Measurements from ENCODE around the gene MRPL12.
A peak's percentile ranks its signal among the peaks of the same experiment; 100 is the strongest.

MRPL12 gene

GRCh38 chr17:81683208-81683583 lies 20.0 kb upstream of the MRPL12 start:
- no peak for DNase-seq

- peak; percentile 98 to 99 for DNase-seq
These were observed 19.4 kb upstream of the MRPL12 start, which contains the start of the genes ARL16 and HGS for GRCh38 chr17:81683584-81684441. Gene ARL16, minus strand, starts transcription at chr17:81683797. Its CDS starts 44 bp downstream, at chr17:81683753. Gene HGS, plus strand, starts transcription at chr17:81684011. Its CDS starts 56 bp downstream, at chr17:81684067.

- peak in 1 of 2 donors; percentile 49 for DNase-seq
These were observed 18.7 kb upstream of the MRPL12 start for GRCh38 chr17:81684442-81684911.

GRCh38 chr17:81685108-81685507 lies 18.1 kb upstream of the MRPL12 start:
- DNase-seq: no peak

GRCh38 chr17:81686614-81687013 lies 16.6 kb upstream of the MRPL12 start:
- DNase-seq: no peak

DNA sequence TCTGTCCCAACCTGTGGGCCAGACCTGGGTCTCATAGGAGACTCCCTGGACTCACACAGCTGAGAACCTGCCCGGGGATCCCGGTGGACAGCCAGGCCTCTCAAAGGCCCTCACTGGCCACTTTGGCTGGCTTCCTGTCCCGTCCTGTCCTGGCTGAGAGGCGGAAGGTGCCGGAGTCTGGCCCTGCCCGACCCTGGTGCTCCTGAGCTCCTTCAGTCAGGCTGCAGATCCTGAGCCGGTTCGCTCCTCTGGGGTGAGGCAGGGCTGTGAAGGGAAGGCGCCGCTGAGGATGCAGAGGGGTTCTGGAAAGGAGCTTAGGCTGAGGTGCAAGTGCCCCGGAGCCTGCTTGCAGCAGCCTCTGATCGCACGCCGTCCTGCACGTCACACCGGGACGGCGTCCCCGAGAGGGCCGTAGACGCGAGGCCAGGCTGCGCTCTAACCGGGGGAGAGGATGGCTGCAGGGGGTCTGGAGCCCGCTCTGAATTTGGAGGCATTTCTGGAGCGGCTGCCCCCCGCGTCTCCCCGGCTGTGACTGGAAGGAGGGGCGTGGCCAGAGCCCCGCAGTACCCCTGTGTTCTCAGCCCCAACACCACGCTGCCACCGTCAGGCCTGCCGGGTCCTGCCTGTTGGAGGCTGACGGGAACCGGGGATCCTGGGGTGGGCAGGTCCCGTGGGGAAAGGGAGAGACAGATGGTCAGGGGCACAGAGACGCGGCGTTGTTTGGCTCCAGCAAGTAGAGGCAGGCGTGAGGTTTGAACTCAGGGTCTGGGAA lies 15.2 kb upstream of the MRPL12 start:
- DNase-seq: no peak

GRCh38 chr17:81688616-81689015 lies 14.6 kb upstream of the MRPL12 start:
- DNase-seq: no peak

DNA sequence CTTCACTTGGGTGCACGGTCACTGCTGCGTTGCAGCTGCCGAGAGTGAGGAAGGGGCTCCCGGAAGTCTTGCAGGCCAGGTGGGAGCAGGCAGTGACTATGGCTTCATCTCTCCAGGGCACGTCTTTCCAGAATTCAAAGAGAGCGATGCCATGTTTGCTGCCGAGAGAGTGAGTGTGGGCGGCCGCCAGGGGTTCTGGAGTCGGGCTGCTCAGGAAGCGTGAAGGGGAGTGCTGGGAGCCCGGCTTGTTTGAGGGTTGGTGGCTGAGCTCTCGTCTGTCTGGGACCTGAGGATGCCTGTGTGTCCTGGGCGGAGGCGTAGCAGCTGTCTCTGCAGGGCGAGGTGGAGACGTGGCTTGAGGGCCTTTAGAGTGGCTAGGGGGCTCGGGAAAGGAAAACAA lies 13.1 kb upstream of the MRPL12 start:
- DNase-seq: no peak

- no peak for DNase-seq
These were observed 12.6 kb upstream of the MRPL12 start for GRCh38 chr17:81690549-81690948.

DNA sequence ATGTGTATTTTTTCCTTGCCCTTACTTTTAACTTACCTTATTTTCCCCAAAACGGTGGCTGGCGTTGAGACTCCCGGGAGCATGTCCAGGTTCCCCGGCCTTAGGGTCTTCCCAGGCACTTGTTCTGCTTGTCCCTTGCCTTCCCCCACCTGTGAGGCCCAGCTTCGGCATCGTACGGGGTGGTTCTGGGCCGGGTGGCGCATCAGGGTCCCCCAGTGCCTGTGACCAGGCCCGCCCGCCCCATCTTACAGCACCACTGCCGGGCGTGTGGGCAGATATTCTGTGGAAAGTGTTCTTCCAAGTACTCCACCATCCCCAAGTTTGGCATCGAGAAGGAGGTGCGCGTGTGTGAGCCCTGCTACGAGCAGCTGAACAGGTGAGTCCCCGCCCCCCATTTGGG lies 12.0 kb upstream of the MRPL12 start:
- DNase-seq: no peak

GRCh38 chr17:81691608-81692007 lies 11.6 kb upstream of the MRPL12 start:
- DNase-seq: no peak

GRCh38 chr17:81693509-81694210 lies 9.5 kb upstream of the MRPL12 start:
- DNase-seq: no peak

DNA sequence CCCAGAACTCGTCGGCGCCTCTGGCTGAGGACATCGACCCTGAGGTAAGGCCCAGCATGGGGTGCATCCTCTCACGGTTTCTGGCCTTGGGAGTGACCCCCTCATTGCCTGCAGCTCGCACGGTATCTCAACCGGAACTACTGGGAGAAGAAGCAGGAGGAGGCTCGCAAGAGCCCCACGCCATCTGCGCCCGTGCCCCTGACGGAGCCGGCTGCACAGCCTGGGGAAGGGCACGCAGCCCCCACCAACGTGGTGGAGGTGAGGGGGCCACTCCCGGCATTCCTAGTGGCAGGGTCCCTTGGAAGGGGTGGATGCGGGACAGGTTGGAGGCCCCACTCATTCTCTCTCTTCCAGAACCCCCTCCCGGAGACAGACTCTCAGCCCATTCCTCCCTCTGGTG lies 8.4 kb upstream of the MRPL12 start:
- no peak for DNase-seq

DNA sequence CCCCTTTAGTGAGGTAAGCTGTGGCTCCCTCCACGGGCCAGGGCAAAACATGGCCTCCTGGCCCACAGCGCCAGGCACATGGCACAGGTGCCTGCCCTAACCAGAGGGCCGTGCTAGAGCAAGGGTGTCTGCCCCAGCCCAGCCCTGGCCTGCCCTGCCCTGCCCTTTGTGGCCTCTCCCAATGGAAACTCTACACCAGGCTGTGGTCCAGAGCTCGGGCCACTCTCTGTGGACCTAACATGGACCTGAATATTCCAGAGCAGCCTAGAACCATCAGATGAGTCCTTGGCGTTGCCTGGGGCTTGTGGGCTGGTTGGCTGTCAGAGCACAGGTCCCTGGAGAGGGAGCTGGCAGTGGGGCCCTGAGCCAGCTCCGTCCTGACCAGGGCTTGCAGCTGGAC lies 8.0 kb upstream of the MRPL12 start:
- DNase-seq: no peak

DNA sequence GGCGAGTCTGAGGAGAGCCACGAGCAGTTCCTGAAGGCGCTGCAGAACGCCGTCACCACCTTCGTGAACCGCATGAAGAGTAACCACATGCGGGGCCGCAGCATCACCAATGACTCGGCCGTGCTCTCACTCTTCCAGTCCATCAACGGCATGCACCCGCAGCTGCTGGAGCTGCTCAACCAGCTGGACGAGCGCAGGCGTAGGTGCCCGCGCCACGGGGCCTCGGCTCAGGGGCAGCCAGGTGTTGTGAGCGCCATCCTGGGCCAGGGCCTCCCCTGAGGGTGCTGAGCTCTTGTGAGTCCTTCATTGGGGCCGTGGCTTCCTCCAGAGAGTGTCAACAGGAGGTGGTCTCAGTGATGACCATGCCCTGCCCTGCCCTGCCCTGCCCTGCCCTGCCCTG lies 7.4 kb upstream of the MRPL12 start:
- DNase-seq: no peak

- DNase-seq: no peak
These were observed 6.8 kb upstream of the MRPL12 start for GRCh38 chr17:81696218-81696941.

GRCh38 chr17:81697261-81698044 lies 5.7 kb upstream of the MRPL12 start:
- no peak for DNase-seq

DNA sequence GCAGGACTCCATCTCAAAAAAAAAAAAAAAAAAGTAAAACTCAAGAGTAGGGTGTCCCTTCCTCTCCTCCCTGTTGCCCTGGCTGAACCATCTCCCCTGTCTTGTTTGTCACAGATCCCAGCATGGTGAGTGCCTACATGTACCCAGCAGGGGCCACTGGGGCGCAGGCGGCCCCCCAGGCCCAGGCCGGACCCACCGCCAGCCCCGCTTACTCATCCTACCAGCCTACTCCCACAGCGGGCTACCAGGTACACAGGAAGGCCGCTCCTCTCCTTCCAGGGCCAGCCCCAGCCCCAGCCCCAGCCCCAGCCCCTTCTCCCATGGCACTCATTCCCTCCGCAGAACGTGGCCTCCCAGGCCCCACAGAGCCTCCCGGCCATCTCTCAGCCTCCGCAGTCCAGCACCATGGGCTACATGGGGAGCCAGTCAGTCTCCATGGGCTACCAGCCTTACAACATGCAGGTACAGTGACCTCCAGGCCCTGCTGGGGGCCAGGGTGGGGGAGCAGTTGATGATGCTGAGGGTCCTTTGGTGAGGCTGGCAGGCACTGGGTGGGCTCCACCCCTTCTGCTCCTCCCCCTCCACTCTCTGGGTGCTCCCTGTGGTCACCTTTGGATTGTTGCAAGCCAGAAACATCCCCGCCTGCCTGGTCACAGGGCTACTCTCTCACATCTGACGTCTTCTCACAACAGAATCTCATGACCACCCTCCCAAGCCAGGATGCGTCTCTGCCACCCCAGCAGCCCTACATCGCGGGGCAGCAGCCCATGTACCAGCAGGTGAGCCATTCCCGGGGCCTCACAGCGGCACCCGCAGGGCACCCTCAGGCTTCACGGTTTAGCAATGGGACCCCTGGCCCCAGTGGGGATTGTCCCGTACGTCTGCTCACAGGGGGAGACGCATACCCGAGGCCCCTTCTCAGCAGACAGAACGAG lies 2.5 kb upstream of the MRPL12 start:
- DNase-seq: no peak

DNA sequence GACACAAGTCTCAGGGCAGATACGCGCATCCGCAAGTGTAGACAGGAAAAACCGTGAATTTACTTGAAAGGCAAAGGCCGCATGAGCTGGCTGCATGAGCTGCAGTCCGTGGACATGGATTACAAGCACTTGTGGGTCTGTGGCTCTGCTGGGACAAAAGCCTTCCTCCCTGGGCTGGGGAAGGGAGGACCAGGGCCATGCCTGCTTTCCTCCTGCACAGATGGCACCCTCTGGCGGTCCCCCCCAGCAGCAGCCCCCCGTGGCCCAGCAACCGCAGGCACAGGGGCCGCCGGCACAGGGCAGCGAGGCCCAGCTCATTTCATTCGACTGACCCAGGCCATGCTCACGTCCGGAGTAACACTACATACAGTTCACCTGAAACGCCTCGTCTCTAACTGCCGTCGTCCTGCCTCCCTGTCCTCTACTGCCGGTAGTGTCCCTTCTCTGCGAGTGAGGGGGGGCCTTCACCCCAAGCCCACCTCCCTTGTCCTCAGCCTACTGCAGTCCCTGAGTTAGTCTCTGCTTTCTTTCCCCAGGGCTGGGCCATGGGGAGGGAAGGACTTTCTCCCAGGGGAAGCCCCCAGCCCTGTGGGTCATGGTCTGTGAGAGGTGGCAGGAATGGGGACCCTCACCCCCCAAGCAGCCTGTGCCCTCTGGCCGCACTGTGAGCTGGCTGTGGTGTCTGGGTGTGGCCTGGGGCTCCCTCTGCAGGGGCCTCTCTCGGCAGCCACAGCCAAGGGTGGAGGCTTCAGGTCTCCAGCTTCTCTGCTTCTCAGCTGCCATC lies 1.7 kb upstream of the MRPL12 start:
- DNase-seq: peak in 1 of 2 donors; percentile 15
